ENCODE results near the gene HNRNPDL. TPM values are rescaled to one million over a fixed set of nuclear protein-coding genes. Genes with fewer than 3 reads are reported as not detected.

HNRNPDL gene
- total RNA-seq, 4 donors from 2014 or later: 101 to 257 (median 126) TPM

DNA sequence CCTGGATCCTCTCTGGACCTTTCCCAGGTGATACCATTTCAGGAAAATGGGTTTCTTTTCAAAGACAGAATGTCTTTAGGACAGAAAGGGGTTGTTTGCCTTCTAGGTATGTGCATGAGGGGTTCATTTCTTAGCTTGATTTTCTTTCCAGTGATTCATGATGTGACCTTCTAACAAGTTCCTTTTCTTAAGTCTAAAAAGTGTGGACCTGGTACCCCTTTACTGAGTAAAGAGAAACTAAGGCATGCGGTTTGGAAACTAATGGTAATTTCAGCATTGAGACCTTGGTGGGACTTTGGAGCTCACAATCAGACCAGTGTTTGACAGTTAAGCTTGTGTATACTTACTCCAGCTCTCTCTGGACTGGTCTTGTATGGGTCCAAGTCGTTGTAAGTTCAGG is 8.8 kb upstream of the HNRNPDL start:
- TF ChIP-seq, protein P1, sequence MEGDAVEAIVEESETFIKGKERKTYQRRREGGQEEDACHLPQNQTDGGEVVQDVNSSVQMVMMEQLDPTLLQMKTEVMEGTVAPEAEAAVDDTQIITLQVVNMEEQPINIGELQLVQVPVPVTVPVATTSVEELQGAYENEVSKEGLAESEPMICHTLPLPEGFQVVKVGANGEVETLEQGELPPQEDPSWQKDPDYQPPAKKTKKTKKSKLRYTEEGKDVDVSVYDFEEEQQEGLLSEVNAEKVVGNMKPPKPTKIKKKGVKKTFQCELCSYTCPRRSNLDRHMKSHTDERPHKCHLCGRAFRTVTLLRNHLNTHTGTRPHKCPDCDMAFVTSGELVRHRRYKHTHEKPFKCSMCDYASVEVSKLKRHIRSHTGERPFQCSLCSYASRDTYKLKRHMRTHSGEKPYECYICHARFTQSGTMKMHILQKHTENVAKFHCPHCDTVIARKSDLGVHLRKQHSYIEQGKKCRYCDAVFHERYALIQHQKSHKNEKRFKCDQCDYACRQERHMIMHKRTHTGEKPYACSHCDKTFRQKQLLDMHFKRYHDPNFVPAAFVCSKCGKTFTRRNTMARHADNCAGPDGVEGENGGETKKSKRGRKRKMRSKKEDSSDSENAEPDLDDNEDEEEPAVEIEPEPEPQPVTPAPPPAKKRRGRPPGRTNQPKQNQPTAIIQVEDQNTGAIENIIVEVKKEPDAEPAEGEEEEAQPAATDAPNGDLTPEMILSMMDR (IDR thresholded peaks at IDR 0.05): no peak
- no peak for TF ChIP-seq EP300 (IDR thresholded peaks at IDR 0.05)
- no peak for TF ChIP-seq POLR2A (IDR thresholded peaks at IDR 0.05)
- TF ChIP-seq POLR2AphosphoS5 (IDR thresholded peaks at IDR 0.05): no peak
- Histone ChIP-seq H3K4me1 (peaks cover 13% of the 10 kb centered on the region), H3K9me3 (no peaks in the 10 kb centered on the region), H3K27ac (no peak overlapping the region), H3K27me3 (no peaks in the 10 kb centered on the region), H3K36me3 (no peaks in the 10 kb centered on the region), H3K4me3 (no peak overlapping the region)
- DNase-seq (ENCODE audit: low spot score in 2 of 2): no peak
- WGBS: 86% methylated on average over 2 of the region's 2 CpGs

DNA sequence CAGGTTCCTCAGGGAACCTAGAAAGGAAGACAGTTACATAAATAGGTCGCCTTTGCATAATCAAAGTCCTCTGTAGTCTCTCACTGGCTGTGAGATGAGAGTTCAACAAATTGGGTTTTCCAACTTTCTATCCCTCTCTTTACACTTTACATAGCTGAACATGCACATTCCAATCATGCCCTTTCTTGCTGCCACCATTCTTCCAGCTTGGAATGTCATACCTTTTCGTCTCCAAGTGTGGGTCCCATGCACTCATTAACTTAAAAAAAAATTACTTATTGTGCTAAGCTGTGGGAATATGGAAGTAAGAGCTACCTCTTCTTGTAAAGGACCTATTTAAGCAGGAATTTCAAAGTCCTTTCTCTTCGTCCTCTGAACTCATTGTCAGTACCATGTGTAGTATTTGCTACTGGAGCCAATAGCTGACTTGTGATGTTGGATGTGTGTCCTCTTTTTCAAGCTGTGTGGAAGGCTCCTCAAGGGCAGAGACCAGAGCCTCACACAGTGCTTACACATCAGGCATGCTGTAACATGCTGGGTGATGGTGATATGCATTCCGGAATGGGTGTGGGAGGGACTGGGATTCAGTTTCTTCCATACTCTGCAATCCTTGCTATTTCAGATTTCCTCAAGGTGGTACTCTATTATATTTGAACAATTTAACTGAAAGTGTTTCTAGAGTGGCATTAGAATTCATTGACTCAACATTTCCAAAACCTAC is 7.2 kb upstream of the HNRNPDL start:
- Histone ChIP-seq H3K4me3 (no peak overlapping the region), H3K27me3 (no peaks in the 10 kb centered on the region), H3K36me3 (no peaks in the 10 kb centered on the region), H3K27ac (peak overlapping the region; percentile 44), H3K9me3 (no peaks in the 10 kb centered on the region), H3K4me1 (peaks cover 18% of the 10 kb centered on the region)
- no peak for DNase-seq (ENCODE audit: low spot score in 2 of 2)
- peak in 1 of 3 donors; percentile 10 for TF ChIP-seq POLR2AphosphoS5 (IDR thresholded peaks at IDR 0.05)
- no peak for TF ChIP-seq EP300 (IDR thresholded peaks at IDR 0.05)
- 49% methylated on average over 4 of the region's 4 CpGs for WGBS

DNA sequence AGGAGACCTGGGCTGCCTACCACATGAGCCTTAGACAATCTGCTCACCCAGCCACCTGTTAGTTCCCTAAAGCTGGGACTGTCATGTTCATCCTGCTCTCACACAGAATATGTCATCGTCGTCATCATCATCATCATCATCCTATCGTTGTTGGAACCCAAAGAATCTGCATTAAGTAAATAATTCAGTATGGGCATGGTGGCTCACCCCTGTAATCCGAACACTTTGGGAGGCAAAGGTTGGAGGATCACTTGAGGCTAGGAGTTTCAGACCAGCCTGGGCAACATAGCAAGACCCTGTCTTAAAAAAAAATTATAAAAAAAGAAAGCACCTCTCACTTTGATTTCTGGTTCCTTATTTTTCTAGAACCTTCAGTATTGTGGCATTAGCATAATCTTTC is 6.5 kb upstream of the HNRNPDL start:
- TF ChIP-seq EP300 (IDR thresholded peaks at IDR 0.05) (no peak), POLR2A (IDR thresholded peaks at IDR 0.05) (no peak), POLR2AphosphoS5 (IDR thresholded peaks at IDR 0.05) (no peak)
- TF ChIP-seq, protein P1 (IDR thresholded peaks at IDR 0.05): no peak
- Histone ChIP-seq H3K4me1 (peaks cover 24% of the 10 kb centered on the region), H3K36me3 (no peaks in the 10 kb centered on the region), H3K4me3 (no peak overlapping the region), H3K27ac (peak overlapping the region; percentile 44), H3K27me3 (no peaks in the 10 kb centered on the region), H3K9me3 (no peaks in the 10 kb centered on the region)
- no peak for DNase-seq (ENCODE audit: low spot score in 2 of 2)
- WGBS: 96% methylated on average over 4 of the region's 4 CpGs

- WGBS: 99% methylated on average over 5 of the region's 5 CpGs
- peaks cover 31% of the 10 kb centered on the region for H3K4me1 ChIP-seq
- TF ChIP-seq, protein P1 (IDR thresholded peaks at IDR 0.05): no peak
- TF ChIP-seq POLR2A (IDR thresholded peaks at IDR 0.05) (no peak), EP300 (IDR thresholded peaks at IDR 0.05) (no peak), POLR2AphosphoS5 (IDR thresholded peaks at IDR 0.05) (no peak)
Measured at GRCh38 chr4:82436130-82436529, 5.9 kb upstream of the HNRNPDL start.

DNA sequence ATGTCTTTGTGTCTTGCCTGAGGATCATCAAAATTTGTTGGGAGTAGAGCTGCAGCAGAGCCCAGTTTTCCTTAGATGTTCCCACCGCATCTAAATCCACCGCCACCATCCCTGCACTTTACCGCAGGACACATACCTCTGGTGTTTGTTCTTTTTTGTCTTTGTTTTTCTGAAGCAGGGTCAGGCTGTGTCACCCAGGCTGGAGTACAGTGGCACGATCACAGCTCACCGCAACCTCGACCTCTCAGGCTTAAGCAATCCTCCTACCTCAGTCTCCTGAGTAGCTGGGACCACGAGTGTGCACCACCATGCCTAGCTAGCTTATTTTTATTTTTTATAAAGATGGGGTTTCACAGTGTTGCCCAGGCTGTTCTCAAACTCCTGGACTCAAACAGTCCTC is 4.7 kb upstream of the HNRNPDL start:
- no peaks in the 10 kb centered on the region for H3K36me3 ChIP-seq
- TF ChIP-seq EP300 (IDR thresholded peaks at IDR 0.05) (no peak), POLR2A (IDR thresholded peaks at IDR 0.05) (no peak), POLR2AphosphoS5 (IDR thresholded peaks at IDR 0.05) (no peak)
- TF ChIP-seq, protein P1 (IDR thresholded peaks at IDR 0.05): no peak
- H3K4me1 ChIP-seq: peaks cover 32% of the 10 kb centered on the region
- no peaks in the 10 kb centered on the region for H3K9me3 ChIP-seq
- no peak overlapping the region for H3K4me3 ChIP-seq
- H3K27ac ChIP-seq: no peak overlapping the region
- no peak for DNase-seq (ENCODE audit: low spot score in 2 of 2)
- WGBS: 94% methylated on average over 7 of the region's 7 CpGs
- no peaks in the 10 kb centered on the region for H3K27me3 ChIP-seq

More at GRCh38 chr4:82436130-82436529, 5.9 kb upstream of the HNRNPDL start:
- Histone ChIP-seq H3K36me3 (no peaks in the 10 kb centered on the region), H3K27me3 (no peaks in the 10 kb centered on the region), H3K27ac (no peak overlapping the region), H3K4me3 (no peak overlapping the region), H3K9me3 (no peaks in the 10 kb centered on the region)
- no peak for DNase-seq (ENCODE audit: low spot score in 2 of 2)
